DOHH2 (cell line): Measurements from ENCODE around the gene RBPJ.

Experiments used
- H3F3A ChIP-seq: fragments of 200-600 bp; sonication (generic), shearing (Covaris generic); 2 replicates; pipeline ENCODE4 v1.6.0; 2016; ENCODE audit warnings: antibody characterized with exemption, mild to moderate bottlenecking; ENCODE audit not compliant: control insufficient read depth, insufficient read depth
- H3K27ac ChIP-seq: fragments of 200-600 bp; sonication (generic); 2 replicates; pipeline ENCODE4 v1.5.1; 2014; ENCODE audit warnings: low read depth, mild to moderate bottlenecking, low read length, moderate library complexity
- H3K27me3 ChIP-seq: fragments of 200-600 bp; sonication (generic); 2 replicates; pipeline ENCODE4 v1.6.1; 2014; ENCODE audit warnings: mild to moderate bottlenecking, low read length, mixed read lengths; ENCODE audit not compliant: control insufficient read depth
- H3K36me3 ChIP-seq: fragments of 200-600 bp; sonication (generic); 2 replicates; pipeline ENCODE4 v1.6.1; 2014; ENCODE audit warnings: mild to moderate bottlenecking, low read length, moderate library complexity, mixed read lengths; ENCODE audit not compliant: control insufficient read depth
- H3K4me1 ChIP-seq: fragments of 200-600 bp; sonication (generic); 2 replicates; pipeline ENCODE4 v1.6.1; 2014; ENCODE audit warnings: mild to moderate bottlenecking, low read length, mixed read lengths; ENCODE audit not compliant: control insufficient read depth
- H3K4me2 ChIP-seq: fragments of 200-600 bp; sonication (generic); 2 replicates; pipeline ENCODE4 v1.6.0; 2014; ENCODE audit warnings: mild to moderate bottlenecking, low read length, moderate library complexity
- H3K4me3 ChIP-seq: fragments of 200-600 bp; sonication (generic); 2 replicates; pipeline ENCODE4 v1.5.1; 2014; ENCODE audit warnings: mild to moderate bottlenecking, low read length, mixed read lengths
- H3K79me2 ChIP-seq: fragments of 200-600 bp; sonication (generic); 2 replicates; pipeline ENCODE4 v1.6.1; 2014; ENCODE audit warnings: mild to moderate bottlenecking, low read length, mixed read lengths; ENCODE audit not compliant: control insufficient read depth
- H3K9me2 ChIP-seq: fragments of 200-600 bp; sonication (generic); replicated peaks from 2 replicates; pipeline ENCODE4 v1.6.1; 2014; ENCODE audit warnings: mild to moderate bottlenecking, low read length, mixed read lengths; ENCODE audit not compliant: control insufficient read depth
- H3K9me3 ChIP-seq: fragments of 200-600 bp; sonication (generic); 2 replicates; pipeline ENCODE4 v1.6.1; 2014; ENCODE audit warnings: antibody characterized with exemption, low read length, mixed read lengths; ENCODE audit not compliant: control insufficient read depth, insufficient read depth
- H4K20me1 ChIP-seq: fragments of 200-600 bp; sonication (generic); 2 replicates; pipeline ENCODE4 v1.6.0; 2014; ENCODE audit warnings: low read depth, mild to moderate bottlenecking, antibody characterized with exemption, low read length, moderate library complexity; ENCODE audit not compliant: control insufficient read depth, insufficient read depth
- EZH2phosphoT487 ChIP-seq: fragments of 200-600 bp; sonication (generic); IDR thresholded peaks from 2 replicates; pipeline ENCODE4 v1.6.1; 2017; ENCODE audit warnings: borderline replicate concordance, mild to moderate bottlenecking, antibody characterized with exemption, low read length, moderate library complexity, mixed read lengths
- TF ChIP-seq, protein P1 (sequence below): fragments of 200-600 bp; sonication (generic); IDR thresholded peaks from one replicate; pipeline ENCODE4 v1.5.1; 2014; ENCODE audit warnings: antibody characterized with exemption, mild to moderate bottlenecking, low read depth, low read length; ENCODE audit not compliant: poor library complexity, severe bottlenecking

RBPJ gene

DNA sequence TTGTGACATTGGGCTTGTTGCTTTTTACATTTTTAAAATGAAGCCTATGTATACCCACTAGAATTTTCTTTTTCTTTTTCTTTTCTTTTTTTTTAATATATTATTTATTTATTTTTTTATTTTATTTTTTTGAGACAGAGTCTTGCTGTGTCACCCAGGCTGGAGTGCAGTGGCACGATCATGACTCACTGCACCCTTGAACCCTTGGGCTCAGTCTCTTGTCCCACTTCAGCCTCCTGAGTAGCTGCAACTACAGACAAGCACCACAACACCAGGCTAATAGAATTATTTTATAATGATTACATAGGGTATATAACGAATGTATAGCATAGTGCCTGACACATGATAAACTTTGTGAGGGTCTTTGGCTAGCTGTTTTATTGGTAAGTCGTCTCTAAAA, 64.9 kb downstream of the RBPJ start:
- no peak for TF ChIP-seq EZH2phosphoT487
- TF ChIP-seq, protein P1, sequence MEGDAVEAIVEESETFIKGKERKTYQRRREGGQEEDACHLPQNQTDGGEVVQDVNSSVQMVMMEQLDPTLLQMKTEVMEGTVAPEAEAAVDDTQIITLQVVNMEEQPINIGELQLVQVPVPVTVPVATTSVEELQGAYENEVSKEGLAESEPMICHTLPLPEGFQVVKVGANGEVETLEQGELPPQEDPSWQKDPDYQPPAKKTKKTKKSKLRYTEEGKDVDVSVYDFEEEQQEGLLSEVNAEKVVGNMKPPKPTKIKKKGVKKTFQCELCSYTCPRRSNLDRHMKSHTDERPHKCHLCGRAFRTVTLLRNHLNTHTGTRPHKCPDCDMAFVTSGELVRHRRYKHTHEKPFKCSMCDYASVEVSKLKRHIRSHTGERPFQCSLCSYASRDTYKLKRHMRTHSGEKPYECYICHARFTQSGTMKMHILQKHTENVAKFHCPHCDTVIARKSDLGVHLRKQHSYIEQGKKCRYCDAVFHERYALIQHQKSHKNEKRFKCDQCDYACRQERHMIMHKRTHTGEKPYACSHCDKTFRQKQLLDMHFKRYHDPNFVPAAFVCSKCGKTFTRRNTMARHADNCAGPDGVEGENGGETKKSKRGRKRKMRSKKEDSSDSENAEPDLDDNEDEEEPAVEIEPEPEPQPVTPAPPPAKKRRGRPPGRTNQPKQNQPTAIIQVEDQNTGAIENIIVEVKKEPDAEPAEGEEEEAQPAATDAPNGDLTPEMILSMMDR, result no peak
- Histone ChIP-seq H3K9me2 (no peaks in the 10 kb centered on the region), H3K4me2 (no peak overlapping the region), H3K4me1 (peaks cover 27% of the 10 kb centered on the region), H3K9me3 (no peaks in the 10 kb centered on the region), H3F3A (no peaks in the 10 kb centered on the region), H3K79me2 (peaks cover 45% of the 10 kb centered on the region), H3K36me3 (peaks cover 28% of the 10 kb centered on the region), H3K4me3 (no peak overlapping the region), H3K27ac (no peak overlapping the region), H4K20me1 (0 out of 2 replicates have a peak, but pooled peaks cover 9% of the 10 kb centered on the region), H3K27me3 (no peaks in the 10 kb centered on the region)

DNA sequence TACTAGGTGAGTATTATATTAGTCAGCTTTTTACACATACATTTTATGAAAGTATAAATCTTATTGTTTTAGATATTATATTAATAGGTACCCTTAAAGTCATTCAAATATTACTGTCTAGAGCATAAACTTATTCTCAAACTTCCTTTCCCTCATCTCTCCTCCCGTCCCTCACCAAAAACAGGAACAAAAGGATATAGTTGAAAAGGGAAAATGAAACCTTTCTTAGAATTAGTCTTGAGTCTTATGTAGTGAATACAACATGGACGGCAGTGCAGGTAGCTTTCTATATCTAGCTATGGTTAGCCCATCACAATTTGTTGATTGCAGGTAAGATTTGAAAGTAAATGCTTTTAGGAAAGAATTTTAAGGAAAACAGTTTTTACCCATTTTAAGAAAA, 65.6 kb downstream of the RBPJ start:
- H3K27me3 ChIP-seq, result no peaks in the 10 kb centered on the region
- H3K79me2 ChIP-seq, result peaks cover 38% of the 10 kb centered on the region
- H3K27ac ChIP-seq, result no peak overlapping the region
- peaks cover 20% of the 10 kb centered on the region for H3K4me1 ChIP-seq
- H3K4me3 ChIP-seq, result no peak overlapping the region
- TF ChIP-seq, protein P1, result no peak
- no peaks in the 10 kb centered on the region for H3F3A ChIP-seq
- H4K20me1 ChIP-seq, result 0 out of 2 replicates have a peak, but pooled peaks cover 9% of the 10 kb centered on the region
- H3K36me3 ChIP-seq, result peaks cover 28% of the 10 kb centered on the region
- H3K9me3 ChIP-seq, result no peaks in the 10 kb centered on the region
- no peak overlapping the region for H3K4me2 ChIP-seq
- no peaks in the 10 kb centered on the region for H3K9me2 ChIP-seq

DNA sequence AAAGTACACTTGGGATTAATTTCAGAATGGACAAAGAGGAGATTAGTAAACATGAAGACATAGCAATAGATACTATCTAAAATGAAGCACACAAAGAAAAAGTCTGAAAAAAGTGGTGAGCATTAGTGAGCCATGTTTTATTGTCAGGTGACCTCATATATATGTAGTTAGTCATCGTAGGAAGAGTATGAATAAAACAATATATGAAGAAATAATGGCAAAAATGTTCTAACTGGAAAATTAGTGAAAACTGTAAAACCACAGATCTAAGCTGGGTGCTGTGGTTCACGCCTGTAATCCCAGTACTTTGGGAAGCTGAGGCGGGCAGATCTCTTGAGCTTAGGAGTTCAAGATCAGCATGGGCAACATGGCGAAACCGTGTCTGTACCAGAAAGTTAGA, 67.9 kb downstream of the RBPJ start:
- Histone ChIP-seq H3K36me3 (peaks cover 28% of the 10 kb centered on the region), H3K27ac (no peak overlapping the region), H3F3A (no peaks in the 10 kb centered on the region), H4K20me1 (0 out of 2 replicates have a peak, but pooled peaks cover 5% of the 10 kb centered on the region), H3K9me3 (no peaks in the 10 kb centered on the region), H3K79me2 (peaks cover 15% of the 10 kb centered on the region), H3K27me3 (no peaks in the 10 kb centered on the region), H3K9me2 (no peaks in the 10 kb centered on the region), H3K4me3 (no peak overlapping the region), H3K4me2 (no peak overlapping the region), H3K4me1 (peaks cover 16% of the 10 kb centered on the region)
- TF ChIP-seq, protein P1, result no peak
- no peak for TF ChIP-seq EZH2phosphoT487
